HUES64 (cell line): ENCODE data around the gene HADH.

Experiments
- H3K27ac ChIP-seq: 2 replicates; pipeline ENCODE4 v1.7.0; 2013; ENCODE audit warnings: low read depth, low read length, inconsistent platforms
- H3K27me3 ChIP-seq: 2 replicates; pipeline ENCODE4 v1.6.1; 2013; ENCODE audit warnings: mild to moderate bottlenecking, low read length; ENCODE audit not compliant: insufficient read depth
- H3K36me3 ChIP-seq: 2 replicates; pipeline ENCODE4 v1.6.1; 2013; ENCODE audit warnings: mild to moderate bottlenecking, low read length; ENCODE audit not compliant: insufficient read depth
- H3K4me1 ChIP-seq: 2 replicates; pipeline ENCODE4 v1.6.1; 2013; ENCODE audit warnings: mild to moderate bottlenecking, low read length, moderate library complexity; ENCODE audit not compliant: insufficient read depth
- H3K4me3 ChIP-seq: 2 replicates; pipeline ENCODE4 v1.5.1; 2013; ENCODE audit warnings: mild to moderate bottlenecking, low read length, moderate library complexity
- H3K9ac ChIP-seq: 2 replicates; pipeline ENCODE4 v1.6.1; 2013; ENCODE audit warnings: mild to moderate bottlenecking, low read depth, low read length
- H3K9me3 ChIP-seq: 2 replicates; pipeline ENCODE4 v1.6.1; 2013; ENCODE audit warnings: low read depth, low read length; ENCODE audit not compliant: insufficient read depth
- WGBS: fragments of 150-250, 120-280 bp; methylation state at CpG from one replicate; pipeline ENCODE4 v1.1.7; 2013; ENCODE audit warnings: missing lambda C conversion rate; 5-methylcytosine and 5-hydroxymethylcytosine counted together

HADH gene

GRCh38 chr4:108013955-108014354 is 24.3 kb downstream of the HADH start:
- WGBS: 95% methylated on average over 5 of the region's 5 CpGs
- H3K36me3 ChIP-seq: peaks cover 63% of the 10 kb centered on the region
- no peak overlapping the region for H3K4me3 ChIP-seq
- H3K27me3 ChIP-seq: no peaks in the 10 kb centered on the region
- H3K9ac ChIP-seq: no peak overlapping the region
- no peak overlapping the region for H3K27ac ChIP-seq
- no peaks in the 10 kb centered on the region for H3K9me3 ChIP-seq
- no peaks in the 10 kb centered on the region for H3K4me1 ChIP-seq

- Histone ChIP-seq H3K27ac (no peak overlapping the region), H3K4me3 (no peak overlapping the region), H3K36me3 (peaks cover 69% of the 10 kb centered on the region), H3K9me3 (no peaks in the 10 kb centered on the region), H3K9ac (no peak overlapping the region), H3K4me1 (peaks cover 7% of the 10 kb centered on the region; the same call in 1 of the 2 replicates), H3K27me3 (no peaks in the 10 kb centered on the region)
- WGBS: 52% methylated on average over 7 of the region's 8 CpGs
Measured at GRCh38 chr4:108018040-108018883, 28.6 kb downstream of the HADH start.

GRCh38 chr4:108018884-108019187 is 29.1 kb downstream of the HADH start:
- Histone ChIP-seq H3K27ac (no peak overlapping the region), H3K9me3 (no peaks in the 10 kb centered on the region), H3K27me3 (no peaks in the 10 kb centered on the region), H3K4me3 (no peak overlapping the region), H3K36me3 (peaks cover 72% of the 10 kb centered on the region), H3K9ac (no peak overlapping the region), H3K4me1 (peaks cover 7% of the 10 kb centered on the region; the same call in 1 of the 2 replicates)
- 100% methylated on average over 1 of the region's 2 CpGs for WGBS

- peaks cover 7% of the 10 kb centered on the region; the same call in 1 of the 2 replicates for H3K4me1 ChIP-seq
- 93% methylated on average over 5 of the region's 5 CpGs for WGBS
- peaks cover 80% of the 10 kb centered on the region for H3K36me3 ChIP-seq
- no peaks in the 10 kb centered on the region for H3K9me3 ChIP-seq
- H3K4me3 ChIP-seq: no peak overlapping the region
- H3K27ac ChIP-seq: no peak overlapping the region
- no peak overlapping the region for H3K9ac ChIP-seq
- H3K27me3 ChIP-seq: no peaks in the 10 kb centered on the region
Measured at GRCh38 chr4:108024085-108024877, 34.6 kb downstream of the HADH start.

GRCh38 chr4:108024878-108025165 is 35.1 kb downstream of the HADH start:
- Histone ChIP-seq H3K4me3 (no peak overlapping the region), H3K9ac (no peak overlapping the region), H3K27ac (no peak overlapping the region), H3K4me1 (peaks cover 7% of the 10 kb centered on the region; the same call in 1 of the 2 replicates), H3K9me3 (no peaks in the 10 kb centered on the region), H3K36me3 (peaks cover 75% of the 10 kb centered on the region), H3K27me3 (no peaks in the 10 kb centered on the region)

GRCh38 chr4:108029016-108029720 is 39.5 kb downstream of the HADH start:
- H3K4me3 ChIP-seq: no peak overlapping the region
- no peaks in the 10 kb centered on the region for H3K4me1 ChIP-seq
- WGBS: 92% methylated on average over 9 of the region's 9 CpGs
- H3K27me3 ChIP-seq: no peaks in the 10 kb centered on the region
- H3K9ac ChIP-seq: no peak overlapping the region
- peaks cover 59% of the 10 kb centered on the region for H3K36me3 ChIP-seq
- no peak overlapping the region for H3K27ac ChIP-seq
- no peaks in the 10 kb centered on the region for H3K9me3 ChIP-seq

- 94% methylated on average over 5 of the region's 5 CpGs for WGBS
- Histone ChIP-seq H3K4me3 (no peak overlapping the region), H3K4me1 (no peaks in the 10 kb centered on the region), H3K27ac (no peak overlapping the region), H3K36me3 (peaks cover 59% of the 10 kb centered on the region), H3K9ac (no peak overlapping the region), H3K27me3 (no peaks in the 10 kb centered on the region), H3K9me3 (no peaks in the 10 kb centered on the region)
Measured at GRCh38 chr4:108029731-108030130, 40.0 kb downstream of the HADH start.

GRCh38 chr4:108030332-108030731 is 40.6 kb downstream of the HADH start:
- no peaks in the 10 kb centered on the region for H3K27me3 ChIP-seq
- no peaks in the 10 kb centered on the region for H3K9me3 ChIP-seq
- WGBS: 75% methylated on average over 2 of the region's 2 CpGs
- H3K27ac ChIP-seq: no peak overlapping the region
- no peak overlapping the region for H3K9ac ChIP-seq
- no peak overlapping the region for H3K4me3 ChIP-seq
- peaks cover 56% of the 10 kb centered on the region for H3K36me3 ChIP-seq
- no peaks in the 10 kb centered on the region for H3K4me1 ChIP-seq

- Histone ChIP-seq H3K9ac (no peak overlapping the region), H3K36me3 (peaks cover 51% of the 10 kb centered on the region), H3K27me3 (no peaks in the 10 kb centered on the region), H3K4me1 (no peaks in the 10 kb centered on the region), H3K4me3 (no peak overlapping the region), H3K9me3 (no peaks in the 10 kb centered on the region), H3K27ac (no peak overlapping the region)
- WGBS: 98% methylated on average over 2 of the region's 4 CpGs
Measured at GRCh38 chr4:108031427-108032083, 41.9 kb downstream of the HADH start.

- H3K4me3 ChIP-seq: no peak overlapping the region
- peaks cover 36% of the 10 kb centered on the region for H3K36me3 ChIP-seq
- H3K27ac ChIP-seq: no peak overlapping the region
- no peaks in the 10 kb centered on the region for H3K4me1 ChIP-seq
- H3K9ac ChIP-seq: no peak overlapping the region
- no peaks in the 10 kb centered on the region for H3K9me3 ChIP-seq
- H3K27me3 ChIP-seq: no peaks in the 10 kb centered on the region
Measured at GRCh38 chr4:108033348-108033747, 43.7 kb downstream of the HADH start.

- no peaks in the 10 kb centered on the region for H3K9me3 ChIP-seq
- 94% methylated on average over 7 of the region's 7 CpGs for WGBS
- no peaks in the 10 kb centered on the region for H3K4me1 ChIP-seq
- no peak overlapping the region for H3K27ac ChIP-seq
- no peak overlapping the region for H3K9ac ChIP-seq
- peaks cover 29% of the 10 kb centered on the region for H3K36me3 ChIP-seq
- no peaks in the 10 kb centered on the region for H3K27me3 ChIP-seq
- H3K4me3 ChIP-seq: no peak overlapping the region
Measured at GRCh38 chr4:108034565-108034964, 44.9 kb downstream of the HADH start.
